Osteocyte (in vitro differentiated cells): Measurements from ENCODE around the gene MYD88. TPM values are rescaled to one million over a fixed set of nuclear protein-coding genes. Genes with fewer than 3 reads are reported as not detected.

Source experiments
- DNase-seq: peaks from one replicate; pipeline ENCODE4 v3.0.0; 2021; ENCODE audit warnings: mixed read lengths; ENCODE audit not compliant: unreplicated experiment; ENCODE audit errors: extremely low spot score
- H3K27ac Mint-ChIP-seq: one replicate; pipeline ENCODE4 v1.8.0; 2021; ENCODE audit warnings: mild to moderate bottlenecking, mixed read lengths; ENCODE audit not compliant: unreplicated experiment
- H3K27me3 Mint-ChIP-seq: one replicate; pipeline ENCODE4 v1.8.0; 2021; ENCODE audit warnings: mixed read lengths; ENCODE audit not compliant: unreplicated experiment
- H3K36me3 Mint-ChIP-seq: one replicate; pipeline ENCODE4 v1.8.0; 2021; ENCODE audit warnings: mixed read lengths; ENCODE audit not compliant: unreplicated experiment
- H3K4me1 Mint-ChIP-seq: one replicate; pipeline ENCODE4 v1.8.0; 2021; ENCODE audit warnings: mixed read lengths; ENCODE audit not compliant: unreplicated experiment
- H3K4me3 Mint-ChIP-seq: one replicate; pipeline ENCODE4 v1.8.0; 2021; ENCODE audit warnings: mild to moderate bottlenecking, moderate library complexity, mixed read lengths; ENCODE audit not compliant: unreplicated experiment
- H3K9me3 Mint-ChIP-seq: one replicate; pipeline ENCODE4 v1.8.0; 2021; ENCODE audit warnings: mixed read lengths; ENCODE audit not compliant: unreplicated experiment
- CTCF ChIP-seq: fragments of 200-600 bp; sonication (generic); IDR thresholded peaks from 2 replicates; pipeline ENCODE4 v1.5.0; 2021; ENCODE audit warnings: antibody characterized with exemption, mild to moderate bottlenecking, moderate library complexity
- total RNA-seq: library from RNA; stranded (reverse); gene quantifications from 2 replicates; pipeline ENCODE4 v1.2.1, GENCODE V29; 2021

Gene MYD88
- total RNA-seq, 1 donor from 2014 or later, result 13.3 TPM

- Mint-ChIP-seq H3K9me3 (no peaks in the 10 kb centered on the region), H3K4me1 (no peaks in the 10 kb centered on the region), H3K27me3 (no peaks in the 10 kb centered on the region), H3K4me3 (no peak overlapping the region), H3K27ac (no peak overlapping the region), H3K36me3 (peaks cover 30% of the 10 kb centered on the region)
- DNase-seq, result no peak
- TF ChIP-seq CTCF, result no peak
Measured at GRCh38 chr3:38121451-38121831, 17.0 kb upstream of the MYD88 start.

- Mint-ChIP-seq H3K36me3 (peaks cover 30% of the 10 kb centered on the region), H3K27me3 (no peaks in the 10 kb centered on the region), H3K27ac (no peak overlapping the region), H3K4me1 (no peaks in the 10 kb centered on the region), H3K4me3 (no peak overlapping the region), H3K9me3 (no peaks in the 10 kb centered on the region)
- peak; percentile 76 for DNase-seq
- TF ChIP-seq CTCF, result no peak
Measured at GRCh38 chr3:38121832-38122461, 16.5 kb upstream of the MYD88 start.

GRCh38 chr3:38122712-38123290 is 15.7 kb upstream of the MYD88 start:
- H3K4me3 Mint-ChIP-seq, result no peak overlapping the region
- no peak for TF ChIP-seq CTCF
- H3K27me3 Mint-ChIP-seq, result no peaks in the 10 kb centered on the region
- H3K36me3 Mint-ChIP-seq, result peaks cover 33% of the 10 kb centered on the region
- H3K4me1 Mint-ChIP-seq, result no peaks in the 10 kb centered on the region
- H3K9me3 Mint-ChIP-seq, result no peaks in the 10 kb centered on the region
- DNase-seq, result peak; percentile 54
- no peak overlapping the region for H3K27ac Mint-ChIP-seq

- Mint-ChIP-seq H3K4me1 (no peaks in the 10 kb centered on the region), H3K4me3 (no peak overlapping the region), H3K36me3 (peaks cover 38% of the 10 kb centered on the region), H3K27ac (no peak overlapping the region), H3K9me3 (no peaks in the 10 kb centered on the region), H3K27me3 (no peaks in the 10 kb centered on the region)
- TF ChIP-seq CTCF, result no peak
- peak; percentile 53 for DNase-seq
Measured at GRCh38 chr3:38124324-38125122, 13.9 kb upstream of the MYD88 start.
